NOMO-1 (cell line): Measurements from ENCODE around the gene LAMC1.

ENCODE experiments used
- DNase-seq, 2 experiments: peaks; one replicate each; lab custom pipeline; 2025; ENCODE audit not compliant: unreplicated experiment in 2 of 2; lab: John Stamatoyannopoulos, UW

The LAMC1 gene

DNA sequence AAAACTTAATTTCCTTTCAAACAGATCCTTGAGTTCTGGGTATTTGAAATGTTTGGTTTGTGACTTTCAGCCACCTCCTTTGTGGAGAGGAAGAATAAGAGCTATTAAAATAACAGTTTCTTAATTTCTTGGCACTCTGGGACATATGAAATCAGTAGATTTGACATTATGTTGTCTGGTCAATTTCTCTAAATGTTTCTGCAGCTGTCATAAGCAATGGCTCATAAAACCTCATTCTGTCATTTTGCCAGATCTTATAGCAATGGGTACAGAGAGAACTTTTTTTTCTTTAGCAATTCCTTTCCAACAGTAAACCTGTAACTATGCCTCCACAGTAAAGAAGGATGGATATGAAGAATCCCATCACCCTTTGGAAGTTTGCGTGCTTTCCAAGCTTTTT, 52.6 kb downstream of the LAMC1 start:
- DNase-seq = no peak

DNA sequence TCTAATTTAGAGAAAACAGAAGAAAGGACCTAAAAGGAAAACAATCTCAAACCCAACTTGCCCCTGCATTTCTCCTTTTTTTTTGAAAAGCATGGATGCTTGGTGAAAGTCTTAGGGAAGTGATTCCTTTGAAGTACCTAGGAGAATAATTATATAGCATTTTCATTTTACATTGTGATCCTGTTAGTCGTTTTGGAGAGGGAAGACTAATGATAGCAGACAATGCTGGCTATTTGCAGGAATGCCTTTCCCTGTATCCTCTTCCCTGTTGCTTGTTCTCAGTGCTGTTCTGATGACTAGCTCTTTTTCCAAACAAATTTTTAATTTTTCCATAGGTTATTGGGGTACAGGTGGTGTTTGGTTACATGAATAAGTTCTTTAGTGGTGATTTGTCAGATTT, 53.9 kb downstream of the LAMC1 start:
- no peak for DNase-seq

- DNase-seq = no peak
Observed at GRCh38 chr1:183079712-183080388, 56.6 kb downstream of the LAMC1 start.

GRCh38 chr1:183080406-183080805, 57.2 kb downstream of the LAMC1 start:
- DNase-seq = peak in 1 of 2 experiments; percentile 38

- no peak for DNase-seq
Observed at GRCh38 chr1:183081402-183082120, 58.3 kb downstream of the LAMC1 start.

DNA sequence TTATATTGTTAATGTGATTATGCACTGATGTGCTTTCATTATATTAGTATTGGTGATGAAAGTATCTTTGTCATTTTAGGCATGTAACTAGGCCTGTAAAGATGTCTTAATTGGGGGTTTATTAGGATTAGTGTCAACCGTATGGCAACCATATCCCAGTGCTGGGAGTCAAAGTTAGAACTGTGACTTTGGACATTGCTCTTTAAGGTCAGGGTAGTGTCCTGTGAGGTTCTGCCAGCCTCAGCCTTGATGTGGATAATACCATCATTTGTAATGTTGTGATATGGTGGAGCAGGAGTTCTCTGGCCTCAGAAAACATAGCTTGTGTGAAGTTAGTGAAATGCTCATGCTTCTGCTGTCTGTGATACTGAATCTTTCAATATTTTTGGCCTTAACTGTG, 59.4 kb downstream of the LAMC1 start:
- DNase-seq = no peak

DNA sequence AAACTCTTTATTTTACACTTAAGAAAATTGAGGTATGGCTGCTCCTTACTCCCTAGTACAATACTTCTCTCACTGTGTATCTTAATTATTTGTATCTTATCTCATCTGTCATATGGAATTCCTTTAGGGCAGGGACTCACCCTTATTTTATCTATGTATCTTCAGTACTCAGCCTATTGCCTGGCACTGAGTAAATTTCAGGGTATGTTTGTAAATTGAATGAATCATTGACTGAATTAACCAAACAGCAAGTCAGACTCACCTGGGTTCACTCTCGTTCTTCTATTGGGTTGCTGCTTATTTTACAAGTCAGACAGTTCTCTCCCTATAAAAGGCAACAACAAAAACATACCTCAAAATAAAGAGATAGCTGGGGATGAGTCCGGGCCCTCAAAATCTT, 63.8 kb downstream of the LAMC1 start:
- no peak for DNase-seq

DNA sequence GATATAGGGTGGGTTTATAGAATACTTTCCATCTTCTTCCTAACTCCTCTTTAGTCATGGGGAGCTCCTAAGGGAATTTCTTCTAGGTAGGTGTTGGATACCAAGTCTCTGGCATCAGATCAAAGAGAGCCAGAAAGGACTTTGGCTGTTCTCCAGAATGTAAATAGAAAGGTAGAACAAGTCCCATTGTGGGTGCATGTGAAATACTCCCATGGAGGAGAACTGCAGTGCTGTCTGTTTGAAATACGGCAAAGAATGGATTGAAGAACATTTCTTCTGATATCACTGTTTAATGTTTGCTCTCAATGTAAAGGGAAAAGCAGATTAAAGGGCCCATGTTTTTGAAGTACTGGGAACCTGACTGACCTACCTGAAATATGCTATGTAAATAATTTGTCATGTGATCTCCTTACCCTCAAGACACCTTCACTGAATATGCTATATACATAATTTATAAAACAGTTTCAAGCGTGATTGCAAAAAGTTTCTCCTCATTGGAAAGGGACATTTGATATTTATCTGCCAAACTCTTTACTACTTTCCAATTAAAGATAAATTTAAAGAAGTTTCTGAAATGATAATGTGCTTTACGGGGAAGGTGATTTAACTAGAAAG, 65.9 kb downstream of the LAMC1 start:
- DNase-seq = no peak

DNA sequence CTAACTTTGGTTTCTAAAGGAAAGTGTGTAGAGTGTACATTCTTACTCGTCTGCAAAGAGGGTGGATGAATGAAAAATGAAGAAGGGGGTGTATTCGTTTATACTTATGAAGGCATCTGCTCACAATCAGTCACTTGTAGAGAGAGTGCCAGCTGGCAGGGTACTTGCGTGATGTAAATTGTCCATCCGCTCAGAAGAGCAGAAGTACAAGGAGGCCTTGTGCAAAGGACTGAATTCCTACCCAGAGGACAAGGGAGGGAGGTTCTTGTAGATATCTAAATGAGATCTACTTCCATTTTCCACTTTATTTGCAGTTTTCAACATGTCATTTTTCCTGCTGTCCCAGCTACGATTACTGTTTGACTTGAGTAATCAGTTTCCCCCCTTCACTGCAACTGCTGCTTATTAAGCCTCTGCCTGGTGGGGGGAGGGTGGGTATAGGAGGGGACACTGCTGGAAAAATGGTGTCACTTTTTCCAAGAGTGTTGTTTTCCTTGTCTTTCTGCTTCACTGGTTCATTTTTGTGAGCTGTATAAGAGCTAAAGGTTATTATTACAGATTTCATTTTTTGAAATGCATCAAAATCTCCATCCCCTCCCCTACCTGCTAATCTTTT, 67.3 kb downstream of the LAMC1 start:
- no peak for DNase-seq

DNA sequence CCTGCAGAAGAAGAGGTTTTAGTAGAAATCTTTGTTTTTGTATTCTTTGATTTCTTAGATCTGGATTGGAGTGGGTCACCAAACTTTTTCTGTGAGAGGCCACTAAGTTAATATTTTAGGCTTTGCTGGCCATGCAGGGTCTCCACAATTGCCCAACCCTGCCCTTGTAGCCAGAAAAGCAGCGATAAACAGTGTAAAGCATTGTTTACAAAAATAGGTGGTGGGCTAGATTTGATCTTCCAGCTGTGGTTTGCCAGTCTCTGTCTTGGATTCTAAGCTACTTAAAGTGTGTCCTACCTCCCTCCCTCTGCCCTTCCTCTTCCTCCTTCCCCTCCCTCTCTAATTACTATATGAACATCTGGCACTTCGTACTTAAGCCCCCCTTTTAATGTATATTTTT, 68.0 kb downstream of the LAMC1 start:
- DNase-seq = no peak

DNA sequence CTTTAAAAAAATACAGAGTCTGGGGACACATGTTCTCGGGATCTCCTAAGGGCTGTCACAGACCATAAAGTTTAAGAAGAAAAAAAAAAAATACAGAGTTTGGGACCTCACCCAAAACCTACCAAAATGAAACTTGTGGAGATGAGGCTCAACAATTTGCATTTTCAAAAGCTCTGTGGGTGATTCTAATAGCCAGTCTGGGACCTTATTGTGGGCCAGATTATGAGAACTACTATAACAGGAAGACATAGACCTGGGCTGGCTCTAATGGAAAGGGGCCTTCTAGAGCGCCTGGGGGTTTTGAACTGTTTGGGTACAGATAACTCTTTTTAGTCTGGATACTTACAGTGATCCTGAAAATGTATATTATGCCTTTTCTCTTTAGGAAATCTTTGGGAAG, 69.1 kb downstream of the LAMC1 start:
- no peak for DNase-seq

- no peak for DNase-seq
Observed at GRCh38 chr1:183093066-183093668, 69.9 kb downstream of the LAMC1 start.

GRCh38 chr1:183093786-183094298, 70.6 kb downstream of the LAMC1 start:
- no peak for DNase-seq

GRCh38 chr1:183094351-183094750, 71.1 kb downstream of the LAMC1 start:
- no peak for DNase-seq

DNA sequence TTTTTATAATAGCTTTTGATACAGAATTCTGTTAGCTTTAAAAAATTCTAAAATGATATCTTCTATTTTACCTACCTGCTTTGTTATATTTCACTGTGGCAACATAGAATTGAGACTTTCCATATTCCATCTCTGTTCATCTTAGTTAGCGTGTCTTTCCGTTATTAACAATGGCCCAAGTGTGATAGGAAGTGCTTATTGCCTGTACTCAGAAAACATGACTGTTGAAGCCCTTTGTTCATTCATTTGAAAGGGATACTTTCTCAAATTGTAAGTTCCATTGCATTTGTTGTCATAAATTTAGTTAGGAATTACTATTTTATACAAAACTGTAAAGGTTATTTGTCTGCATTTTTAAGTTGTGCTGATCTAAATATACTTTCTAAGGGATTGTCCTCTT, 73.1 kb downstream of the LAMC1 start:
- DNase-seq = no peak

DNA sequence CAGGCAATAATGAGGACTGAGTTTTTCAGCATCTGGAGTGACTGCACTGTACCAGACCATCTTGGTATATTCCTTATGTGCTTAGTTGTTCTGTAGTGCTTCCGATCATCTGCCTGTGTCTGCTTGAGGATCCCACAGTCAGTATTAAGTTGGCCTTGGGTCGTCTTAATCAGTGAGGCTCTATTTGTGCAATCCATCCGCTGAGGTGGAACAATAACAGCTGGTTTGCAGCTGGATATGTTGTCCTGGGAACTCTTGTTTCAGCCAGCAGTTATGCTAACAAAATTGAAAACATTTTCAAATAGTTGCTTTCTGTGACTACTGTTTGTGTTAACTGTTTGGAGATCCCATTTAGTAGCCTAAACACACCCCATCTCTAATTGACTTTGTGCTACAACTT, 73.7 kb downstream of the LAMC1 start:
- DNase-seq = no peak

DNA sequence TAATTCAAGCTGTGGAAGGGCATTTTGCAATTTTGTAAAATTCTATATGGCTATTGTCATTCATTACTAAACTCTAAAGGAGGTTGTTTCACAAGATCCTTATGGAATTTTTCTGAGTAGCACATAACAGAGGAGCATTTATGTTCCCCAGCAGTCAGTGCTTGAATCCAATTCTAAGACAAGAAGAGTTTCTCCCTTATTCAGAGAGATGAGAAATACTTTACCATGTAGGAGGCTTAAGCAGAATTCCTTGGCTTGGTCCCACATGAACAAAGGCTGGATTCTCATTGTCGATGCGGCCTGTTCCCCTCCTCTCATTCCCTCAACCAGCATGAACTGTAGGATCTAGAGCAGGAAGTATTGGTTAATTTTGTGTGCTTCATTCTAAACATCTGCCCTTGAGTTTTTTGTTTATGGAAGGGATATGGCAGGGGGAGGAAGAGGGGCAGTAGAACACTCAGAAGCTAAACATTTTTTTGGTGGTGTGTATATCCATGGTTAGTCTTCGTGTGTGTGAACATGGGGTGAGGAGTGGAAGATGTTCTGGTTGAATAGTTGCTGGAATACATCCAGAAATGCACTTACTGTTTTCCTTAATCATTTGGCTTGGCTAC, 74.3 kb downstream of the LAMC1 start:
- DNase-seq = no peak

- no peak for DNase-seq
Observed at GRCh38 chr1:183098317-183098716, 75.1 kb downstream of the LAMC1 start.

DNA sequence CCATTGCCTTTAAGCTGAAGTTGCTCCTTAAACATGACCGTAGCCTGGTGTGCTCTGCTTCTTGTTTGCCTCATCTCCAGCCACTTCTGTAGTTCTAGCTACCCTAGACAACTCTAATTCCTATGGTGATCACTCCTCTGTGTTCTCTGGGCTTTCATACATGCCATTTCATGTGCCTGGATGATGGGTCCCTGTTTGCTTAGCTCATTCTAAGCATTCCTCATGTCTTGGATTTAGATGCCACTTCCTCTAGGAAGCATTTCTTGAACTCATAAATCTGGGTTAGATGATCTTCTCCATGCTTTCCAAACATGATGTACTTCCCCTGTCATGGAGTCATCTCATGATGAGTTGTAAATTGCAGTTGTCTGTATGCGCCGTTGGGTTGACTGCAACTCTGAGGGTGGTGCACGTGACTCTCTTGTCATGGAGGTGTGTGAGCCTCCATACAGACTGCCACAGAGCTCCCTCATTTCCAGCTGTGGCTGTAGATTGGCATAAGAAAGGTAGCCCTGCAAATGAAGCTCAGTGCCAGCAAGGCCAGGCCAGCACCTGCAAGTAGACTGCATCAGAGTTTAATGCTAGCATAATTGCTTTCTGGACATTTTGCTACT, 77.2 kb downstream of the LAMC1 start:
- DNase-seq = no peak

GRCh38 chr1:183101081-183101480, 77.9 kb downstream of the LAMC1 start:
- DNase-seq = no peak
